ENCODE measurements around the gene DDX51. TPM values are rescaled to one million over a fixed set of nuclear protein-coding genes. Genes with fewer than 3 reads are reported as not detected.
A peak's percentile ranks its signal among the peaks of the same experiment; 100 is the strongest.

Gene DDX51
- total and polyA plus RNA-seq, 2 of the 13 experiments (the other 11 are each of a cell fraction or from before 2014, with no cell fraction given) = 10.1 TPM

- 0 out of 2 replicates have a peak, but pooled peaks have one; percentile 20 for TF ChIP-seq IKZF5 (CRISPR knock-in tag; IDR thresholded peaks at IDR 0.05)
- no peak; the same call in 1 of the 2 replicates for TF ChIP-seq ARHGAP35 (CRISPR knock-in tag; IDR thresholded peaks at IDR 0.05; ENCODE audit: borderline replicate concordance)
- TF ChIP-seq ATAD3A (CRISPR knock-in tag; IDR thresholded peaks at IDR 0.05) = no peak
- no peak for TF ChIP-seq ZNF484 (CRISPR knock-in tag; IDR thresholded peaks at IDR 0.05; ENCODE audit: borderline replicate concordance, low read depth)
- peak; percentile 30; the same call in 1 of the 2 replicates for TF ChIP-seq ZSCAN9 (CRISPR knock-in tag; IDR thresholded peaks at IDR 0.05; ENCODE audit: borderline replicate concordance)
- 0 out of 2 replicates have a peak, but pooled peaks have one; percentile 29 for TF ChIP-seq ZNF891 (CRISPR knock-in tag; IDR thresholded peaks at IDR 0.05)
- TF ChIP-seq TBP (CRISPR knock-in tag; IDR thresholded peaks at IDR 0.05) = no peak
- no peak for TF ChIP-seq ZNF513 (CRISPR knock-in tag; conservative IDR thresholded peaks at IDR 0.05)
- TF ChIP-seq, protein P1, sequence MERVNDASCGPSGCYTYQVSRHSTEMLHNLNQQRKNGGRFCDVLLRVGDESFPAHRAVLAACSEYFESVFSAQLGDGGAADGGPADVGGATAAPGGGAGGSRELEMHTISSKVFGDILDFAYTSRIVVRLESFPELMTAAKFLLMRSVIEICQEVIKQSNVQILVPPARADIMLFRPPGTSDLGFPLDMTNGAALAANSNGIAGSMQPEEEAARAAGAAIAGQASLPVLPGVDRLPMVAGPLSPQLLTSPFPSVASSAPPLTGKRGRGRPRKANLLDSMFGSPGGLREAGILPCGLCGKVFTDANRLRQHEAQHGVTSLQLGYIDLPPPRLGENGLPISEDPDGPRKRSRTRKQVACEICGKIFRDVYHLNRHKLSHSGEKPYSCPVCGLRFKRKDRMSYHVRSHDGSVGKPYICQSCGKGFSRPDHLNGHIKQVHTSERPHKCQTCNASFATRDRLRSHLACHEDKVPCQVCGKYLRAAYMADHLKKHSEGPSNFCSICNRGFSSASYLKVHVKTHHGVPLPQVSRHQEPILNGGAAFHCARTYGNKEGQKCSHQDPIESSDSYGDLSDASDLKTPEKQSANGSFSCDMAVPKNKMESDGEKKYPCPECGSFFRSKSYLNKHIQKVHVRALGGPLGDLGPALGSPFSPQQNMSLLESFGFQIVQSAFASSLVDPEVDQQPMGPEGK (CRISPR knock-in tag; IDR thresholded peaks at IDR 0.05) = 0 out of 2 replicates have a peak, but pooled peaks have one; percentile 31
- TF ChIP-seq ARNT2 (CRISPR knock-in tag; IDR thresholded peaks at IDR 0.05; ENCODE audit: low read depth) = no peak
- no peak for TF ChIP-seq NBN (conservative IDR thresholded peaks at IDR 0.05)
- TF ChIP-seq, protein P2, sequence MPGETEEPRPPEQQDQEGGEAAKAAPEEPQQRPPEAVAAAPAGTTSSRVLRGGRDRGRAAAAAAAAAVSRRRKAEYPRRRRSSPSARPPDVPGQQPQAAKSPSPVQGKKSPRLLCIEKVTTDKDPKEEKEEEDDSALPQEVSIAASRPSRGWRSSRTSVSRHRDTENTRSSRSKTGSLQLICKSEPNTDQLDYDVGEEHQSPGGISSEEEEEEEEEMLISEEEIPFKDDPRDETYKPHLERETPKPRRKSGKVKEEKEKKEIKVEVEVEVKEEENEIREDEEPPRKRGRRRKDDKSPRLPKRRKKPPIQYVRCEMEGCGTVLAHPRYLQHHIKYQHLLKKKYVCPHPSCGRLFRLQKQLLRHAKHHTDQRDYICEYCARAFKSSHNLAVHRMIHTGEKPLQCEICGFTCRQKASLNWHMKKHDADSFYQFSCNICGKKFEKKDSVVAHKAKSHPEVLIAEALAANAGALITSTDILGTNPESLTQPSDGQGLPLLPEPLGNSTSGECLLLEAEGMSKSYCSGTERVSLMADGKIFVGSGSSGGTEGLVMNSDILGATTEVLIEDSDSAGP (CRISPR knock-in tag; IDR thresholded peaks at IDR 0.05; ENCODE audit: borderline replicate concordance) = peak; percentile 56; the same call in 1 of the 2 replicates
- no peak for TF ChIP-seq FOXO1 (CRISPR knock-in tag; IDR thresholded peaks at IDR 0.05)
- TF ChIP-seq, protein P3, sequence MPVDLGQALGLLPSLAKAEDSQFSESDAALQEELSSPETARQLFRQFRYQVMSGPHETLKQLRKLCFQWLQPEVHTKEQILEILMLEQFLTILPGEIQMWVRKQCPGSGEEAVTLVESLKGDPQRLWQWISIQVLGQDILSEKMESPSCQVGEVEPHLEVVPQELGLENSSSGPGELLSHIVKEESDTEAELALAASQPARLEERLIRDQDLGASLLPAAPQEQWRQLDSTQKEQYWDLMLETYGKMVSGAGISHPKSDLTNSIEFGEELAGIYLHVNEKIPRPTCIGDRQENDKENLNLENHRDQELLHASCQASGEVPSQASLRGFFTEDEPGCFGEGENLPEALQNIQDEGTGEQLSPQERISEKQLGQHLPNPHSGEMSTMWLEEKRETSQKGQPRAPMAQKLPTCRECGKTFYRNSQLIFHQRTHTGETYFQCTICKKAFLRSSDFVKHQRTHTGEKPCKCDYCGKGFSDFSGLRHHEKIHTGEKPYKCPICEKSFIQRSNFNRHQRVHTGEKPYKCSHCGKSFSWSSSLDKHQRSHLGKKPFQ (CRISPR knock-in tag; IDR thresholded peaks at IDR 0.05; ENCODE audit: insufficient replicate concordance) = no peak
- TF ChIP-seq POLR2G (IDR thresholded peaks at IDR 0.05; ENCODE audit: low read depth, low read length) = no peak
- TF ChIP-seq MXD4 (CRISPR knock-in tag; IDR thresholded peaks at IDR 0.05) = no peak
- TF ChIP-seq SAP130 (CRISPR knock-in tag; IDR thresholded peaks at IDR 0.05; ENCODE audit: low read depth) = no peak
- TF ChIP-seq ZNF878 (CRISPR knock-in tag; IDR thresholded peaks at IDR 0.05) = no peak
- TF ChIP-seq SP4 (CRISPR knock-in tag; IDR thresholded peaks at IDR 0.05) = no peak
Measured at GRCh38 chr12:132153501-132154340, 9.6 kb upstream of the DDX51 start (continued).
